ENCODE data around the gene ZNF275. TPM values are rescaled to one million over a fixed set of nuclear protein-coding genes. Genes with fewer than 3 reads are reported as not detected.
A peak's percentile ranks its signal among the peaks of the same experiment; 100 is the strongest.
"Not testable (repeated sequence)": the region's sequence is repeated elsewhere in the genome, so short reads cannot be mapped to it uniquely, and the experiment has no call there.

The ZNF275 gene
- total RNA-seq, result 20.1 and 22.1 TPM in 2 replicates

GRCh38 chrX:153333821-153334653 lies at the start of gene ZNF275:
Gene ZNF275, plus strand, starts transcription at chrX:153334153. Its CDS starts 2,527 bp downstream, at chrX:153336680.
- peak; percentile 95 for DNase-seq
- Mint-ChIP-seq H3K9me3 (no peaks in the 10 kb centered on the region), H3K27ac (peak within 1 kb of the TSS; percentile 92), H3K4me1 (peaks cover 39% of the 10 kb centered on the region), H3K4me3 (peak within 1 kb of the TSS; percentile 83), H3K36me3 (ENCODE audit: low read depth) (peaks cover 24% of the 10 kb centered on the region), H3K27me3 (peaks cover 3% of the 10 kb centered on the region)
- intact Hi-C loops (cut with micrococcal nuclease), result loop anchor here (10.0 kb wide), 2 partner anchors 141 to 1939 kb away; partner anchors contain the start of genes HAUS7 and VMA21

GRCh38 chrX:153285678-153286077 lies 48.3 kb upstream of the ZNF275 start:
- H3K27ac Mint-ChIP-seq; intact Hi-C loops (cut with micrococcal nuclease); H3K9me3 Mint-ChIP-seq; H3K4me3 Mint-ChIP-seq; H3K36me3 Mint-ChIP-seq (ENCODE audit: low read depth); H3K4me1 Mint-ChIP-seq; H3K27me3 Mint-ChIP-seq; DNase-seq: not testable (repeated sequence)

- H3K27ac Mint-ChIP-seq; H3K4me3 Mint-ChIP-seq; H3K27me3 Mint-ChIP-seq; H3K9me3 Mint-ChIP-seq; intact Hi-C loops (cut with micrococcal nuclease); H3K36me3 Mint-ChIP-seq (ENCODE audit: low read depth); H3K4me1 Mint-ChIP-seq; DNase-seq: not testable (repeated sequence)
Measured at GRCh38 chrX:153288807-153289206, 45.1 kb upstream of the ZNF275 start.

GRCh38 chrX:153293485-153294071 lies 40.4 kb upstream of the ZNF275 start:
- Mint-ChIP-seq H3K4me3 (peak overlapping the region; percentile 19), H3K4me1 (peaks cover 10% of the 10 kb centered on the region), H3K27ac (peak overlapping the region; percentile 57)
- intact Hi-C loops (cut with micrococcal nuclease); H3K27me3 Mint-ChIP-seq; DNase-seq; H3K9me3 Mint-ChIP-seq; H3K36me3 Mint-ChIP-seq (ENCODE audit: low read depth): not testable (repeated sequence)

- DNase-seq, result no peak
- Mint-ChIP-seq H3K4me1 (peaks cover 10% of the 10 kb centered on the region), H3K4me3 (no peak overlapping the region), H3K27me3 (peaks cover 28% of the 10 kb centered on the region), H3K9me3 (no peaks in the 10 kb centered on the region), H3K36me3 (ENCODE audit: low read depth) (no peaks in the 10 kb centered on the region), H3K27ac (no peak overlapping the region)
- intact Hi-C loops (cut with micrococcal nuclease), result no loop called here
Measured at GRCh38 chrX:153297376-153297775, 36.6 kb upstream of the ZNF275 start.

GRCh38 chrX:153299855-153300254 lies 34.1 kb upstream of the ZNF275 start:
- Mint-ChIP-seq H3K36me3 (ENCODE audit: low read depth) (no peaks in the 10 kb centered on the region), H3K4me1 (peaks cover 3% of the 10 kb centered on the region), H3K4me3 (no peak overlapping the region), H3K9me3 (no peaks in the 10 kb centered on the region), H3K27ac (no peak overlapping the region), H3K27me3 (peaks cover 48% of the 10 kb centered on the region)
- peak; percentile 3 for DNase-seq
- intact Hi-C loops (cut with micrococcal nuclease), result no loop called here

- peak; percentile 11 for DNase-seq
- H3K9me3 Mint-ChIP-seq, result no peaks in the 10 kb centered on the region
- H3K4me3 Mint-ChIP-seq, result no peak overlapping the region
- intact Hi-C loops (cut with micrococcal nuclease), result no loop called here
- no peak overlapping the region for H3K27ac Mint-ChIP-seq
- no peaks in the 10 kb centered on the region for H3K36me3 Mint-ChIP-seq (ENCODE audit: low read depth)
- H3K4me1 Mint-ChIP-seq, result peaks cover 3% of the 10 kb centered on the region
- H3K27me3 Mint-ChIP-seq, result peaks cover 51% of the 10 kb centered on the region
Measured at GRCh38 chrX:153301746-153302145, 32.2 kb upstream of the ZNF275 start.

GRCh38 chrX:153302796-153303195 lies 31.2 kb upstream of the ZNF275 start:
- intact Hi-C loops (cut with micrococcal nuclease), result no loop called here
- DNase-seq, result peak; percentile 15
- H3K27ac Mint-ChIP-seq, result no peak overlapping the region
- H3K27me3 Mint-ChIP-seq, result peaks cover 51% of the 10 kb centered on the region
- no peaks in the 10 kb centered on the region for H3K36me3 Mint-ChIP-seq (ENCODE audit: low read depth)
- H3K4me3 Mint-ChIP-seq, result no peak overlapping the region
- H3K4me1 Mint-ChIP-seq, result peaks cover 3% of the 10 kb centered on the region
- H3K9me3 Mint-ChIP-seq, result no peaks in the 10 kb centered on the region

GRCh38 chrX:153303276-153304262 lies 30.4 kb upstream of the ZNF275 start:
- Mint-ChIP-seq H3K4me3 (no peak overlapping the region), H3K4me1 (peaks cover 3% of the 10 kb centered on the region), H3K36me3 (ENCODE audit: low read depth) (no peaks in the 10 kb centered on the region), H3K27me3 (peaks cover 45% of the 10 kb centered on the region), H3K9me3 (no peaks in the 10 kb centered on the region), H3K27ac (no peak overlapping the region)
- peak; percentile 11 for DNase-seq
- intact Hi-C loops (cut with micrococcal nuclease), result no loop called here

GRCh38 chrX:153304988-153305736 lies 28.8 kb upstream of the ZNF275 start:
- Mint-ChIP-seq H3K9me3 (no peaks in the 10 kb centered on the region), H3K27me3 (peaks cover 35% of the 10 kb centered on the region), H3K4me3 (no peak overlapping the region), H3K27ac (no peak overlapping the region), H3K4me1 (peaks cover 3% of the 10 kb centered on the region), H3K36me3 (ENCODE audit: low read depth) (no peaks in the 10 kb centered on the region)
- intact Hi-C loops (cut with micrococcal nuclease), result no loop called here
- DNase-seq, result peak; percentile 12

- no peak for DNase-seq
- H3K27me3 Mint-ChIP-seq, result peaks cover 31% of the 10 kb centered on the region
- peaks cover 3% of the 10 kb centered on the region for H3K4me1 Mint-ChIP-seq
- no peak overlapping the region for H3K4me3 Mint-ChIP-seq
- no peaks in the 10 kb centered on the region for H3K9me3 Mint-ChIP-seq
- no peak overlapping the region for H3K27ac Mint-ChIP-seq
- intact Hi-C loops (cut with micrococcal nuclease), result no loop called here
- no peaks in the 10 kb centered on the region for H3K36me3 Mint-ChIP-seq (ENCODE audit: low read depth)
Measured at GRCh38 chrX:153305972-153306371, 28.0 kb upstream of the ZNF275 start.

- peak; percentile 8 for DNase-seq
- Mint-ChIP-seq H3K27ac (no peak overlapping the region), H3K4me3 (no peak overlapping the region), H3K27me3 (peaks cover 28% of the 10 kb centered on the region), H3K4me1 (peaks cover 3% of the 10 kb centered on the region), H3K36me3 (ENCODE audit: low read depth) (no peaks in the 10 kb centered on the region), H3K9me3 (no peaks in the 10 kb centered on the region)
- intact Hi-C loops (cut with micrococcal nuclease), result no loop called here
Measured at GRCh38 chrX:153306527-153307115, 27.3 kb upstream of the ZNF275 start.

All from activated CD4-positive, alpha-beta T cell treated with anti-CD3 and anti-CD28 coated beads, Interleukin-2, amount 10 ng/mL, durations not matched to agents 24 days and 14 days (primary cell).